RWPE1 (cell line): ENCODE results near the gene PRAMEF12.

Source experiments
- CTCF ChIA-PET: fragments of 350-600 bp; sonication (Branson Sonifier 250); formaldehyde crosslinking; extraction: SDS; loops from one replicate; lab custom pipeline; 2021; lab: Yijun Ruan, JAX
- POLR2A ChIA-PET: fragments of 400-600 bp; formaldehyde crosslinking; extraction: SDS; loops from one replicate; lab custom pipeline; 2020; ENCODE audit warnings: antibody characterized with exemption; ENCODE audit not compliant: low non-redundant PET; lab: Yijun Ruan, JAX
- DNase-seq: peaks from one replicate; pipeline ENCODE4 v3.0.0; 2012; ENCODE audit warnings: low spot score
- H3K27ac ChIP-seq: fragments of 450-650 bp; 2 replicates; pipeline ENCODE4 v1.5.1; 2017
- TF ChIP-seq, protein P1 (sequence below): fragments of 450-650 bp; conservative IDR thresholded peaks from 2 replicates; pipeline ENCODE4 v1.5.1; 2017; ENCODE audit warnings: low read depth, mild to moderate bottlenecking

Gene PRAMEF12

DNA sequence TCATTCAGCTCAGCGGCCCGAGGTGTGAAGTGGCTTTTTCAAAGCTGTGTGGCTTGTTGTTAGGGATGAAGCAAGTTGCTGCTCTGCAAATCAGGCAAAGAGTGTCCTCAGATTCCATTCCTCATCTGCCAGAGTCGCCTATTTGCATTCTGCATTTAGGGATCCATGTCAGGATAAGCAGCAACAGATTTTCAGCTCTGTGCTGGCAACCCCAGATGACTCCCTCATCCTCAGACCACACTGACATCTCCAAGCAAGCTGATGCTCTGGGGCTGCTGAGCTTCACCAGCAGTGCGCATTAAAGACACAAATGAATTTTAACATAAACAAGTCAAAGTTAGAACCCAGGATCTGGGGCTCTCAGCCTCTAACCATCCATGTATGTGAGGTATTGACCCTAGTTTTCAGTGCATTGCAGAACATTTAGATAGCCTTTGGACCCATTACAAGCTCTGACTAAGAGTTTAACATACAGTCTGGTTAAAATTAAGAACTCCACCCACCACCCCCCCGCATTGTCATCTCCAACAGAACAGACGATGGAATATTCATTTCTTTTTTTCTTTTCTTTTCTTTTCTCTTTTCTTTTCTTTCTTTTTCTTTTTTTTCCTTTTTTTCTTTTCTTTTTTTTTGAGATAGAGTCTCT is 16.6 kb upstream of the PRAMEF12 start:
- DNase-seq, result no peak
- POLR2A ChIA-PET, result no interaction called here
- no peak overlapping the region for H3K27ac ChIP-seq
- CTCF ChIA-PET, result no interaction called here
- TF ChIP-seq, protein P1, sequence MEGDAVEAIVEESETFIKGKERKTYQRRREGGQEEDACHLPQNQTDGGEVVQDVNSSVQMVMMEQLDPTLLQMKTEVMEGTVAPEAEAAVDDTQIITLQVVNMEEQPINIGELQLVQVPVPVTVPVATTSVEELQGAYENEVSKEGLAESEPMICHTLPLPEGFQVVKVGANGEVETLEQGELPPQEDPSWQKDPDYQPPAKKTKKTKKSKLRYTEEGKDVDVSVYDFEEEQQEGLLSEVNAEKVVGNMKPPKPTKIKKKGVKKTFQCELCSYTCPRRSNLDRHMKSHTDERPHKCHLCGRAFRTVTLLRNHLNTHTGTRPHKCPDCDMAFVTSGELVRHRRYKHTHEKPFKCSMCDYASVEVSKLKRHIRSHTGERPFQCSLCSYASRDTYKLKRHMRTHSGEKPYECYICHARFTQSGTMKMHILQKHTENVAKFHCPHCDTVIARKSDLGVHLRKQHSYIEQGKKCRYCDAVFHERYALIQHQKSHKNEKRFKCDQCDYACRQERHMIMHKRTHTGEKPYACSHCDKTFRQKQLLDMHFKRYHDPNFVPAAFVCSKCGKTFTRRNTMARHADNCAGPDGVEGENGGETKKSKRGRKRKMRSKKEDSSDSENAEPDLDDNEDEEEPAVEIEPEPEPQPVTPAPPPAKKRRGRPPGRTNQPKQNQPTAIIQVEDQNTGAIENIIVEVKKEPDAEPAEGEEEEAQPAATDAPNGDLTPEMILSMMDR, result no peak

DNA sequence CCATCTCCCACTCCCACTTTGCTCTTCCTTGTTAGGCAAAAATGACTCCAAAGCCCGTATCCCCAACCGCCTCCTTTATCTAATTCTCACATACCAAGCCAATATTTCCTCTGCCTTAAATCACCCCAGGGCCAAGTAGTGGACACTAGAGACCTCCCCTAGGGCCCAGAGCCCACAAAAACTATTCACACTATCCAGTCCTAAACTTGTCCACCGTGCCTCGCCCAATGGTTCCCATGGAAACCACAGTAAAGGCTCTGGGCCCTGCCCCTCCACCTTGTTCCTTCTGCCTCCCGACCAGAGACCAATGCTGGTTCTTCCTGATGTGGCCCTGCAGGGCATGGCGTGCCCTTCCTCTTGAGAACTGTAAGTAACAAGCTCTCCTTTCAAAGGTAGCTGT is 15.7 kb upstream of the PRAMEF12 start:
- ChIA-PET CTCF (no interaction called here), POLR2A (no interaction called here)
- TF ChIP-seq, protein P1, result no peak
- no peak overlapping the region for H3K27ac ChIP-seq
- DNase-seq, result no peak

GRCh38 chr1:12760256-12760795 is 13.2 kb upstream of the PRAMEF12 start:
- ChIA-PET POLR2A (no interaction called here), CTCF (interaction anchor here (0.6 kb wide), 1 partner anchor 1470 kb away, joined by 4 read pairs; no protein-coding TSS in a partner anchor)
- TF ChIP-seq, protein P1, result no peak
- DNase-seq, result no peak
- no peak overlapping the region for H3K27ac ChIP-seq

DNA sequence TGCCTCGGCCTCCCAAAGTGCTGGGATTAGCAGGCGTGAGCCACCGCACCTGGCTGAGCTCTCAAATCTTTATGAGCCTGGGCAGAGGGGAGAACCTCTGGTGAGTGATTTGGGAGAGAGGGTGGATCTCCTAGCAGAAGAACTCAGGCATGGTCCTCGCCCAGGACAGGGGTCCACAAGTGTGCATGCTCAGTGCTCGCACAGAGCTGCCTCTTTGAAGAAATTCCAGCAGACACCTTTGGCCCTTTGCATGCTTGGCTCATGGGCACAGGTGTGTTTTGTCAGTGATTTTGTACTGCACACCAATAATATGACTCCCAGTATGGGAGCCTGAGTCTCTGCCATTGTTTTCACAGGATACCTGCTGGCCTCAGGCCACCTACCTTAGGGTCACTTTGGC is 11.8 kb upstream of the PRAMEF12 start:
- H3K27ac ChIP-seq, result no peak overlapping the region
- no peak for DNase-seq
- TF ChIP-seq, protein P1, result no peak
- ChIA-PET CTCF (no interaction called here), POLR2A (interaction anchor here (0.8 kb wide), 1 partner anchor 469 kb away, joined by 3 read pairs; no protein-coding TSS in a partner anchor)

DNA sequence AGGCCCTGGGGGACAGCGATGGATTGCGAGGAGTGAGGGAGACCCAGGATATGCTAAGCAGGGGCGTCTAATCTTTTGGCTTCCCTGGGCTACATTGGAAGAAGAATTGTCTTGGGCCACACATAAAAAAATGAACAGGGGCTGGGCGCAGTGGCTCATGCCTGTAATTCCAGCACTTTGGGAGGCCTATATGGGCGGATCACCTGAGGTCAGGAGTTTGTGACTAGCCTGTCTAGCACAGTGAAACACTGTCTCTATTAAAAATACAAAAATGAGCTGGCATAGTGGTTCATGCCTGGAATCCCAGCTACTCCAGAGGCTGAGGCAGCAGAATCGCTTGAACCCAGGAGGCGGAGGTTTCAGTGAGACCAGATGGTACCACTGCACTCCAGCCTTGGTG is 10.8 kb upstream of the PRAMEF12 start:
- H3K27ac ChIP-seq, result no peak overlapping the region
- no peak for DNase-seq
- ChIA-PET POLR2A (no interaction called here), CTCF (no interaction called here)
- TF ChIP-seq, protein P1, result no peak

DNA sequence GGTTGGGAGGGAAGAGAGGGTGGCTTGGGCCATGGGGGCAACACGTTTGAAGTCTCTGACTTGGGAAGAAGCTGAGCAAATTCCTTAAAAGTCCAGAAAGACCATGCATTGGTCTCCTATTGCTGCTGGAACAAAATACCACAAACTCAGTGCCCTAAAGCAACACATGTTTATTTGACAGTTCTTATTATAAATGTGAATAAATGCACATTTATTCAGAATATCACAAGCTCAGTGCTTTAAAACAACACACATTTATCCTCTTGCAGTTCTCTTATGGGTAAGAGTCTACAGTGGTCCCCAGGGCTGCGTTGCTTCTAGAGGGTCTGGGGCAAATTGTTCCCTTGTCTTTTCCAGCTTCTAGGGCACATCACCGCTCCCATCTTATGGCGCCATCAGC is 10.1 kb upstream of the PRAMEF12 start:
- DNase-seq, result no peak
- H3K27ac ChIP-seq, result no peak overlapping the region
- POLR2A ChIA-PET, result no interaction called here
- CTCF ChIA-PET, result no interaction called here
- TF ChIP-seq, protein P1, result no peak
